K562 (cell line): Measurements from ENCODE around the gene DNAJC11. TPM values are rescaled to one million over a fixed set of nuclear protein-coding genes. Genes with fewer than 3 reads are reported as not detected.

Experiments
- BRF1 ChIP-seq: IDR thresholded peaks from 3 replicates; pipeline ENCODE4 v1.6.1; 2011; ENCODE audit warnings: borderline replicate concordance, mild to moderate bottlenecking; ENCODE audit not compliant: insufficient read length; ENCODE audit errors: extremely low read depth
- CSDE1 ChIP-seq, 2 experiments: fragments of 450-650 bp; IDR thresholded peaks; 2 replicates each; pipeline ENCODE4 v1.6.1; 2016; ENCODE audit warnings: mild to moderate bottlenecking in 1 of 2
- FIP1L1 ChIP-seq: fragments of 200-400 bp; formaldehyde crosslinking; IDR thresholded peaks from 2 replicates; pipeline ENCODE4 v1.6.1; 2018; ENCODE audit warnings: mild to moderate bottlenecking, low read depth, low read length; ENCODE audit not compliant: poor library complexity, severe bottlenecking
- ILF3 ChIP-seq: fragments of 450-650 bp; IDR thresholded peaks from 2 replicates; pipeline ENCODE4 v1.6.1; 2018; ENCODE audit warnings: antibody characterized with exemption, mild to moderate bottlenecking, moderate library complexity, borderline replicate concordance
- JUN ChIP-seq, 2 experiments: sonication (generic) in 1 of 2; formaldehyde crosslinking in 1 of 2; IDR thresholded peaks; 2 replicates each; pipeline versions ENCODE4 v1.6.1 to v1.8.0; 2012 to 2022; ENCODE audit warnings: borderline replicate concordance in 2 of 2, mild to moderate bottlenecking in 2 of 2, improper control_type of control experiment in 1 of 2, low read depth in 1 of 2, low read length in 1 of 2, missing genetic modification reagents in 1 of 2
- PYGO2 ChIP-seq: fragments of 450-650 bp; IDR thresholded peaks from 2 replicates; pipeline ENCODE4 v1.6.1; 2016; ENCODE audit warnings: mild to moderate bottlenecking, missing genetic modification characterization, moderate library complexity, missing compliant biosample characterization
- RBM22 ChIP-seq: fragments of 200-400 bp; formaldehyde crosslinking; IDR thresholded peaks from 2 replicates; pipeline ENCODE4 v1.6.1; 2018; ENCODE audit warnings: low read length, low read depth; ENCODE audit not compliant: poor library complexity, severe bottlenecking
- STAG1 ChIP-seq: sonication (generic); formaldehyde crosslinking; IDR thresholded peaks from 2 replicates; pipeline ENCODE4 v1.5.0; 2020; ENCODE audit warnings: missing genetic modification reagents, borderline replicate concordance
- STAT5A ChIP-seq: IDR thresholded peaks from 2 replicates; pipeline ENCODE4 v1.6.1; 2012; ENCODE audit warnings: low read length, inconsistent platforms, borderline replicate concordance
- TFAP4 ChIP-seq: sonication (generic); formaldehyde crosslinking; IDR thresholded peaks from 2 replicates; pipeline ENCODE4 v1.8.0; 2022; ENCODE audit warnings: missing genetic modification reagents, mild to moderate bottlenecking, moderate library complexity, borderline replicate concordance
- YBX1 ChIP-seq: fragments of 450-650 bp; IDR thresholded peaks from 2 replicates; pipeline ENCODE4 v1.7.1; 2016; ENCODE audit warnings: mild to moderate bottlenecking
- ZFP30 ChIP-seq: fragments of 250-450 bp; sonication (Bioruptor Pico); IDR thresholded peaks from 2 replicates; pipeline ENCODE4 v1.8.0; 2022; ENCODE audit warnings: moderate library complexity, mild to moderate bottlenecking, inconsistent platforms, borderline replicate concordance
- ZNF212 ChIP-seq: fragments of 450-650 bp; formaldehyde crosslinking; IDR thresholded peaks from 2 replicates; pipeline ENCODE4 v1.4.0; 2020; ENCODE audit warnings: mild to moderate bottlenecking
- ZNF561 ChIP-seq: fragments of 450-650 bp; formaldehyde crosslinking; conservative IDR thresholded peaks from 2 replicates; pipeline ENCODE4 v1.4.0; 2020; ENCODE audit warnings: mild to moderate bottlenecking, moderate library complexity
- ZNF583 ChIP-seq: fragments of 250-450 bp; sonication (Bioruptor Pico); IDR thresholded peaks from 2 replicates; pipeline ENCODE4 v1.4.0; 2020
- ZNF584 ChIP-seq: fragments of 200-800 bp; sonication (Bioruptor generic); IDR thresholded peaks from 2 replicates; pipeline ENCODE4 v1.6.1; 2016; ENCODE audit warnings: low read depth, mild to moderate bottlenecking, missing genetic modification characterization, missing compliant biosample characterization
- ZNF766 ChIP-seq: fragments of 200-800 bp; sonication (Bioruptor generic); conservative IDR thresholded peaks from 2 replicates; pipeline ENCODE4 v1.6.1; 2016; ENCODE audit warnings: missing genetic modification characterization, missing compliant biosample characterization
- polyA plus RNA-seq, 8 experiments: library from polyadenylated mRNA; depleted of rRNA in 4 of 8; stranded (reverse) in 5 of 8; unstranded in 3 of 8; fragments of >200 nt; fragmentation: Nextera tagmentation in 2 of 8; fragmentation: Illumina TruSeq in 1 of 8; extraction: Ambion mirVana in 2 of 8; extraction: Trizol in 1 of 8; gene quantifications; 2 replicates each; pipeline versions ENCODE4 v1.2.1 to v1.2.3, GENCODE V29; 2011 to 2014; ENCODE audit warnings: inconsistent platforms in 1 of 8, missing spikeins in 1 of 8
- total RNA-seq, 7 experiments: library from RNA; depleted of rRNA in 6 of 7; stranded (reverse); fragments of >200 nt in 6 of 7; fragmentation: Illumina TruSeq in 2 of 7; extraction: Trizol in 2 of 7; gene quantifications; 2 replicates each; pipeline versions ENCODE4 v1.2.1 to v1.2.3, GENCODE V29; 2011 to 2021; ENCODE audit warnings: low replicate concordance in 1 of 7
- TF ChIP-seq, protein P1 (sequence below): fragments of 250-450 bp; sonication (Bioruptor Pico); IDR thresholded peaks from 2 replicates; pipeline ENCODE4 v1.5.0; 2021; ENCODE audit warnings: mild to moderate bottlenecking, moderate library complexity
- TF ChIP-seq, protein P2 (sequence below): fragments of 450-650 bp; IDR thresholded peaks from 2 replicates; pipeline ENCODE4 v1.6.1; 2018; ENCODE audit warnings: mild to moderate bottlenecking, low read depth; ENCODE audit not compliant: partially characterized antibody

The DNAJC11 gene
- total and polyA plus RNA-seq, 9 of the 15 experiments (the other 6 are each of a cell fraction or from before 2014, with no cell fraction given), result 14.1 to 123 (median 76.6) TPM

- TF ChIP-seq, protein P1, sequence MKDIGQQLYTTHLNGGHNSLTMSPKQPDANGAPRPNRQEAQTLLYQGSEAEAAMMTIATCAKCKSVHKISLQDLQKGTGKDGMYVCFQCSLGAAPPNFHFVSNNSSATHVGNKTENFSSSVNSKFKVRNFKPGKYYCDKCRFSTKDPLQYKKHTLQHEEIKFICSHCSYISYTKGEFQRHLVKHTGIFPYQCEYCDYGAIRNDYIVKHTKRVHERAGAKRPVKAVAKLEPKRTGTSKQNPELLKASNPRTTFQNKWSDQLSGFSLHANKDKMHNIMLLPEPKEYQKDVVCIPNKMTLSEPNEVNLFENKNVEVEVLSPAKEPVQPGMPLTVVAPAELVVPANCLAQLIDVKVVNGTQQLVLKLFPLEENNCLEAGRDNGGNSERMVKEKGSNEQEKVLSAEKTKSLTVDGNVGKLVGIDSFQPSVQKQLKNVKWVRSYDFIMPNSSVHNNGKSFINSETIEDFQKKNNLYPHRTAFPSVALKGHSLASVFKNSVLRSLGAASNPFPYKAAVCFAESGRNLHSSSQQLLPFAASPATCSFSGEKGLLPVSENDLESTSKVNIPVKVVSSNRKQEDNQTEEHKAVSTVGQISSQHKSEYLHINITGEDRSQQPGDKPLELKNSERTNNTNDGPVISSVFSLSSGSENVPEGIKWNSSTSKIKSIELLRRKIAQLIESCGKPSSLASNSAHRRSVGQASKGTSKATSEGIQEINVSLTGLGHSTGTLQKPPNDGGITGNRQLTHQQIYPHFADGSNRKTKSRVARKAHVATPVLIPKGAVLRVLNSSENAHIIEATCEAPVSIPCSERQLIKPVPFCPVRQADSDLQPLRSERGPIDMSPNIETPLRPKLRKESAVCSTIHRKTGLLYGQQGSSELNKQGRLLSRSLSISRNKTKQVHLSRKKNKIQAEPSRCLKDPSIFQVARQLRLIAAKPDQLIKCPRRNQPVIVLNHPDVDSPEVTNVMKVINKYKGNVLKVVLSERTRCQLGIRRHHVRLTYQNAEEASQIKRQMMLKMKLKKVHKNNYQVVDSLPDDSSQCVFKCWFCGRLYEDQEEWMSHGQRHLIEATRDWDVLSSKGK, result no peak
- TF ChIP-seq ZNF561 (CRISPR knock-in tag) (no peak), RBM22 (no peak), TFAP4 (peak; percentile 83), JUN (IDR thresholded peaks at IDR 0.05; ENCODE audit: borderline replicate concordance, low read depth, low read length) (0 out of 2 replicates have a peak, but pooled peaks have one; percentile 22), JUN (CRISPR knock-in tag; IDR thresholded peaks at IDR 0.05; ENCODE audit: borderline replicate concordance) (no peak), ZNF212 (CRISPR knock-in tag) (no peak), ILF3 (no peak), ZNF583 (CRISPR knock-in tag) (no peak), PYGO2 (tag) (no peak), FIP1L1 (peak; percentile 93), STAG1 (CRISPR knock-in tag) (no peak), CSDE1 (IDR thresholded peaks at IDR 0.05) (no peak), ZNF766 (peak; percentile 97), BRF1 (no peak), YBX1 (no peak), ZFP30 (CRISPR knock-in tag) (no peak), STAT5A (no peak), ZNF584 (CRISPR knock-in tag) (0 out of 2 replicates have a peak, but pooled peaks have one; percentile 72)
- TF ChIP-seq, protein P2, sequence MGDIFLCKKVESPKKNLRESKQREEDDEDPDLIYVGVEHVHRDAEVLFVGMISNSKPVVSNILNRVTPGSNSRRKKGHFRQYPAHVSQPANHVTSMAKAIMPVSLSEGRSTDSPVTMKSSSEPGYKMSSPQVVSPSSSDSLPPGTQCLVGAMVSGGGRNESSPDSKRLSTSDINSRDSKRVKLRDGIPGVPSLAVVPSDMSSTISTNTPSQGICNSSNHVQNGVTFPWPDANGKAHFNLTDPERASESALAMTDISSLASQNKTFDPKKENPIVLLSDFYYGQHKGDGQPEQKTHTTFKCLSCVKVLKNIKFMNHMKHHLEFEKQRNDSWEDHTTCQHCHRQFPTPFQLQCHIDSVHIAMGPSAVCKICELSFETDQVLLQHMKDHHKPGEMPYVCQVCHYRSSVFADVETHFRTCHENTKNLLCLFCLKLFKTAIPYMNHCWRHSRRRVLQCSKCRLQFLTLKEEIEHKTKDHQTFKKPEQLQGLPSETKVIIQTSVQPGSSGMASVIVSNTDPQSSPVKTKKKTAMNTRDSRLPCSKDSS, result no peak
These were observed 88.1 kb downstream of the DNAJC11 start, which contains the start of gene PHF13 (continued) for GRCh38 chr1:6613361-6614018.
